SJSA1 (cell line): ENCODE results near the gene OR5AC2. TPM values are rescaled to one million over a fixed set of nuclear protein-coding genes. Genes with fewer than 3 reads are reported as not detected.

Experiments used
- DNase-seq, 2 experiments: peaks; one replicate each; pipeline ENCODE4 v3.0.0-alpha.2; 2015 to 2020; ENCODE audit warnings: low spot score in 2 of 2, low read depth in 1 of 2
- H3K27ac ChIP-seq: fragments of 250-450 bp; sonication (Bioruptor Pico); 2 replicates; pipeline ENCODE4 v1.5.1; 2020; ENCODE audit warnings: mild to moderate bottlenecking, moderate library complexity
- H3K27me3 ChIP-seq: fragments of 250-450 bp; sonication (Bioruptor Pico); replicated peaks from 2 replicates; pipeline ENCODE4 v1.5.1; 2020; ENCODE audit warnings: mild to moderate bottlenecking, moderate library complexity
- H3K36me3 ChIP-seq: fragments of 250-450 bp; sonication (Bioruptor Pico); 2 replicates; pipeline ENCODE4 v1.5.1; 2020; ENCODE audit warnings: mild to moderate bottlenecking
- H3K4me1 ChIP-seq: fragments of 250-450 bp; sonication (Bioruptor Pico); replicated peaks from 2 replicates; pipeline ENCODE4 v1.6.1; 2021; ENCODE audit warnings: mild to moderate bottlenecking
- H3K4me3 ChIP-seq: fragments of 250-450 bp; sonication (Bioruptor Pico); 2 replicates; pipeline ENCODE4 v1.5.1; 2020; ENCODE audit warnings: mild to moderate bottlenecking
- H3K9me3 ChIP-seq: fragments of 250-450 bp; sonication (Bioruptor Pico); replicated peaks from 2 replicates; pipeline ENCODE4 v1.5.1; 2020; ENCODE audit warnings: mild to moderate bottlenecking
- total RNA-seq: library from RNA; depleted of rRNA; stranded (reverse); fragments of >200 nt; shearing (Covaris generic); gene quantifications from 2 replicates; pipeline ENCODE4 v1.2.3, GENCODE V29; 2014; rRNA removed

Gene OR5AC2
- total RNA-seq, 1 experiment from 2014 or later, result not detected

DNA sequence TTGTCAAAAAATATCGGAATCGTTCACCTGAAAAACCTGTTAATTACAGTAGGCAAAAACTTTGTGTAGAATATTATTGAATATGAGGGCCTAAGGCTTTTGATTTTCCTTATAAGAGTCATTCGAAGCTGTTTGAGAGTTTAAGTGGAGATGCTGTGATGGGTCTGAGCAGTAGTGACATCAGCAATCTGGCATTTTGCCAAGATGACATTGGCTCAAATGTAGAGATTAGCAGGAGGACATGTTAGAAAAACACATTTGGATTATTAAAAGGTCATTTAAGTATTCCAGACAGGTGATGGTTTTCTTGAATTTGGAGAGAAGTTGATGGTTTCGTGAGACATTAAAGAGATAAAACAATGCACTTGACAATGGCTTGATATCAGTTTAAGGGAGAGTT lies 12.9 kb downstream of the OR5AC2 start:
- DNase-seq, result no peak
- Histone ChIP-seq H3K9me3 (no peaks in the 10 kb centered on the region), H3K4me1 (no peaks in the 10 kb centered on the region), H3K4me3 (no peak overlapping the region), H3K36me3 (no peaks in the 10 kb centered on the region), H3K27me3 (no peaks in the 10 kb centered on the region), H3K27ac (no peak overlapping the region)

- no peak overlapping the region for H3K27ac ChIP-seq
- H3K36me3 ChIP-seq, result no peaks in the 10 kb centered on the region
- H3K4me1 ChIP-seq, result no peaks in the 10 kb centered on the region
- no peak for DNase-seq
- H3K27me3 ChIP-seq, result 0 out of 2 replicates have a peak, but pooled peaks cover 7% of the 10 kb centered on the region
- no peak overlapping the region for H3K4me3 ChIP-seq
- H3K9me3 ChIP-seq, result no peaks in the 10 kb centered on the region
Measured at GRCh38 chr3:98108162-98108561, 21.2 kb downstream of the OR5AC2 start.

DNA sequence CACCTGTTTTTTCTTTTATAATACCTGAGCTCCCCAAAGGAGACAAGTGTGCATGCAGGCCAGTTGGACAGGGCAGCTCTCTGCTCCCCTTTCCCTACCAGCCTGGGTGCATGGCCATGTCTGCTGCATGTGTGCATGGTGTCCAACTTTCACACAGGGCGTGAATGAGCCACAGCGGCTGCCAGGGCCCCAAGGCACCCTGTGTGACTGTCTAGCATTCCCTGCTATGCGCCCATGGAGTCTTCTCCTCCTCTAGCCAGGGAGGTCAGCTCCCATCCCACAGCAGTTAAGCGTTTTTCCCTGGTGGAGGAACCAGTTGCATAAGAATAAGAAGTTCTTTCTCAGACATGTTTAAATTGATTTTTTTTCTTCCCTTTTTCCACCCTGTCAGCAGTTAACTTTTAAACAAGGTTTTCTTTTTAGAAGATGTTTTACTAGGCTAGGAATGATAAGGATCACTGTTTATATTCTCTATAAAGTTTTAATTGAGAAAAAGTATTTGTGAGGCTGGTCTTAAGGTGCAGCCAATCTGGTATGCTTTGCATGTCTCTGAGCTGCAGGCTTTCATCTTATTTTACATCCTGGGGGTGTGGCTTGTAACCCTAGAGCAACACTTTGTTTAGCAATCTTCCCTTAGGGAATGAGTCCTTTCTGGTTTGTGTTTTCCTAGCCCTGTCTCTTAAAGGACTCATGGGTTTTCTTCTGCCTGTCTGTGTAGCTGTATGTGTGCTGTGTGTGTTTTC lies 23.0 kb downstream of the OR5AC2 start:
- H3K9me3 ChIP-seq, result no peaks in the 10 kb centered on the region
- 0 out of 2 replicates have a peak, but pooled peaks cover 7% of the 10 kb centered on the region for H3K27me3 ChIP-seq
- H3K36me3 ChIP-seq, result no peaks in the 10 kb centered on the region
- H3K27ac ChIP-seq, result no peak overlapping the region
- no peaks in the 10 kb centered on the region for H3K4me1 ChIP-seq
- DNase-seq, result no peak
- no peak overlapping the region for H3K4me3 ChIP-seq

DNA sequence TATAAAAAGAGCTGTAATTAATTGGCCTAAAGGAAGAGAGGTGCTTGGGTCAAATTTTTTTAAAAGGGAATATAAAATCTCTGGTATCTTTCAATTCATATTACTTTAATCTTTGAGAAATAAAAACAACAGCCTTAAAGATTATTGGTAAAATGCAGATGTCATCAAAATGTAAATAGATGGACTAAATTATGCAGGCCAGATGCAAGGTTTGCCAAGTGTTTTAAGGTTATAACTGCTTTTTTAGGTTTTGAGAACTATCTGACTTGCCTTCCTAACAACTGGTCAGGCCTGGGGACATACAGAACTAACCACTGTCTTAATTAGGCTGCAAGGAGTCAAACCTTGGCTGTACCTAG lies 23.6 kb downstream of the OR5AC2 start:
- Histone ChIP-seq H3K36me3 (no peaks in the 10 kb centered on the region), H3K27ac (no peak overlapping the region), H3K27me3 (0 out of 2 replicates have a peak, but pooled peaks cover 7% of the 10 kb centered on the region), H3K4me3 (no peak overlapping the region), H3K9me3 (no peaks in the 10 kb centered on the region), H3K4me1 (no peaks in the 10 kb centered on the region)
- DNase-seq, result no peak

- no peaks in the 10 kb centered on the region for H3K9me3 ChIP-seq
- no peaks in the 10 kb centered on the region for H3K4me1 ChIP-seq
- H3K36me3 ChIP-seq, result no peaks in the 10 kb centered on the region
- DNase-seq, result no peak
- H3K27ac ChIP-seq, result no peak overlapping the region
- H3K27me3 ChIP-seq, result no peaks in the 10 kb centered on the region
- no peak overlapping the region for H3K4me3 ChIP-seq
Measured at GRCh38 chr3:98114264-98114663, 27.3 kb downstream of the OR5AC2 start.

- Histone ChIP-seq H3K27me3 (no peaks in the 10 kb centered on the region), H3K36me3 (no peaks in the 10 kb centered on the region), H3K4me1 (no peaks in the 10 kb centered on the region), H3K4me3 (no peak overlapping the region), H3K27ac (no peak overlapping the region), H3K9me3 (no peaks in the 10 kb centered on the region)
- no peak for DNase-seq
Measured at GRCh38 chr3:98115717-98116116, 28.7 kb downstream of the OR5AC2 start.

- no peaks in the 10 kb centered on the region for H3K36me3 ChIP-seq
- no peak for DNase-seq
- no peak within 1 kb of the TSS for H3K4me3 ChIP-seq
- no peak within 1 kb of the TSS for H3K27ac ChIP-seq
- no peaks in the 10 kb centered on the region for H3K9me3 ChIP-seq
- no peaks in the 10 kb centered on the region for H3K4me1 ChIP-seq
- no peaks in the 10 kb centered on the region for H3K27me3 ChIP-seq
Measured at GRCh38 chr3:98130421-98130820, 43.4 kb downstream of the OR5AC2 start, which contains the start of gene OR5H1. Gene OR5H1, plus strand, starts transcription at chr3:98130721. Its CDS starts 1,977 bp downstream, at chr3:98132698.

DNA sequence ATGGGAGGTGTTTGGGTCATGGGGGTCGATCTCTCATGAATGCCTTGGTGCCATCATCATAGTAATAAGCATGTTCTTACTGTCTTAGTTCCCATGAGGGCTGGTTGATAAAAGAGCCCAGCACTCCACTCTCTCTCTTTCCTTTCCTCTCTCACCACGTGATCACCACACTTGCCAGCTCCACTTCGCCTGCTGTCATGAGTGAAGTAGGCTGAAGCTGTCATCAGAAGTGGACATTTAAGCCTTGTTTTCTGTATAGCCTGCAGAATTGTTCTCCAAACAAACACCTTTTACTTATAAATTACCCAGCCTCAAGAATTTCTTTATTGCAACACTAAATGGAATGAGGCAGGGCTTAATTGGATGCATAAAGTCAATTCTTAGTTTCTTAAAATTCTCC lies 49.7 kb downstream of the OR5AC2 start:
- Histone ChIP-seq H3K9me3 (no peaks in the 10 kb centered on the region), H3K27ac (no peak overlapping the region), H3K27me3 (no peaks in the 10 kb centered on the region), H3K4me3 (no peak overlapping the region), H3K36me3 (no peaks in the 10 kb centered on the region), H3K4me1 (no peaks in the 10 kb centered on the region)
- no peak for DNase-seq

Other genes starting within 250 kb of the OR5AC2 start
- 18.8 and 23.6 TPM in 2 replicates for gene RIOX2, start 114.7 kb upstream of the OR5AC2 start, total RNA-seq
- not detected in 2 replicates for gene GABRR3, start 51.9 kb upstream of the OR5AC2 start, total RNA-seq
- not detected in 2 replicates for gene OR5H1, start 43.5 kb downstream of the OR5AC2 start, total RNA-seq
- not detected in 2 replicates for gene OR5H14, start 60.3 kb downstream of the OR5AC2 start, total RNA-seq
- gene OR5H15, start 79.5 kb downstream of the OR5AC2 start, total RNA-seq, result not detected in 2 replicates
- gene OR5H6, start 177.1 kb downstream of the OR5AC2 start, total RNA-seq, result not detected in 2 replicates
- gene OR5H2, start 195.3 kb downstream of the OR5AC2 start, total RNA-seq, result not detected in 2 replicates